HG02981 (cell line): Measurements from ENCODE around the gene HAVCR2.
"Not testable (repeated sequence)": the region's sequence is repeated elsewhere in the genome, so short reads cannot be mapped to it uniquely, and the experiment has no call there.

Experiments
- ATAC-seq: cut with Tn5 transposase; IDR thresholded peaks from one replicate; pipeline ENCODE4 v1.9.1; 2021; ENCODE audit warnings: mild to moderate bottlenecking, moderate library complexity; ENCODE audit not compliant: unreplicated experiment

Gene HAVCR2

DNA sequence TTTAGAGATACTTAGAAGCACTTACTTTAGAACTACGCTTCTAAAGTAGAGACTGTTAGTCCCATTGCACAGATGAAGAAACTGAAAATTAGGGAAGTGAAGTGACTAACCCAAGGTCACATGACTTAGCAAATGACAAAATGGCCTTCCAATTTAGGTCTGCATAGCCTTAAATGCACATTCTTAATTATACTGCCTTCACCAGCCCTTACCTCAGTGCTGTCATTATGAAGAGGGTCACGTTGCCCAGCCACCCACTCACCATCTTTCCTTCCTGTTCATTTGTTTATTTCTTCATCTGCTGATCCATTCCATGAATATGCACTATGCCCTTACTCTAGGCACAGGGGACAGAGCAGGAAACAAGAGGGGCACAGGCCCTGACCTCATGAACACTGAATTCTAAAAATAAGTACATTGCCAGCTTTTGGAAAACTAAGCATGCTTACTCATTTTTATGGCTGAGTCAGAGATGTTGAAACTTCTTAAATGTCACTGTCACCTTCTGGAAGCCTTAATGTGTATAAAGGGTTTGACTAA, 8.6 kb downstream of the HAVCR2 start:
- no peak for ATAC-seq

DNA sequence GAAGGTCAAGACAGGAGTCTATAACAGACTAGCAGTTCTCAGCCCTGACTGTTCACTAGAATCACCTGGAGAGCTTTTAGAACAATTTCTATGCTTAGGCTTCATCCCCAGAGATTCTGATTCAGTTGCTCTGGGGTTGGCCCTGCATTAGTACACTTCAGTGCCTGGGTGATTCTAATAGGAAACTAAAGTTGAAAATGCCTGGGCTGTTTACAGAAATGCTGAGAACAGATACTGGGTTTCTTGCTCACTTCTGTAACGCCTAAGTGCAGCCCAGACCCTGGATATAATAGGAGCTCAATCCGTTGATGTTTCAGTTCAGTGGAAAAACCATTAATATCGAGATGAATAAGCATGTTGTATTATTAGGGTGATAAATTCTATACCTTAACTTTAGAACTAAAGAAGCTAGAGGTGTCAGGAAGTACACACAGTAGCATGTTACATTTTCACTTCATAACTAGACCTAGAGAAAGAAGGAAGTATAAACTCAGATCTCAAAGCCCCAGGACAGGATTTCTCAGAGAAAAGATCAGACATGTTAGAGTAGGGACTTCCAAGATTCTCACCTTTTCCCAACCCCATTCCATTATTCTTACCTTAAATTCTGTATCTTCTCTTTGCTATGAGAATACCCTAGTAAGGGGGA, 20.4 kb downstream of the HAVCR2 start:
- ATAC-seq, result no peak

DNA sequence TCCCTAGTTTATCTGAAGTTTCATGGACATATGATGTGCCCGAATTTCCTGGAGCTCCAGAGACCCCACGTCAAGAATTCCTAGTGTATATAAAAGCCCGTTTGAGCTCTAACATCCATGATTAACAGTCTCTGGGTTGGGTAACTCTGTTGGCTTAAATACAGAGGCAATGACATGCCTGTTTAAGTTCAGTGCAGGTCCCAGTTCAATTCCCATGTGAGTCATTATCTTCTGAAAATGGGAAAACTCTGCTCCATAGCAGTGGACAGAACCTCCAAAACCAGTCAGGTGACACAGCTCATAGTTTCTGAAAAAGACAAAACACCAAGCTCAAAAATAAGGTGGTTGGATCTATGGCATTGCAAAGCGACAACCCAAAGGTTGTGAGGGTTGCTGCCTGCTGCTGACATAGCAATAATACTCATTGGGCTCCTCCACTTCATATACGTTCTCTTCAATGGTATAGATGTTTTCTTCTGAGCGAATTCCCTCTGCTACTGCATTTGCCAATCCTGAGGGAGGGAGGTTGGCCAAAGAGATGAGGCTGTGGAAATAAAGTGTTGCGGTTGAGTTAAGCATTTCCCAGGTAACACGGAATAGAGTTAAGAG, 22.0 kb downstream of the HAVCR2 start:
- ATAC-seq, result no peak

DNA sequence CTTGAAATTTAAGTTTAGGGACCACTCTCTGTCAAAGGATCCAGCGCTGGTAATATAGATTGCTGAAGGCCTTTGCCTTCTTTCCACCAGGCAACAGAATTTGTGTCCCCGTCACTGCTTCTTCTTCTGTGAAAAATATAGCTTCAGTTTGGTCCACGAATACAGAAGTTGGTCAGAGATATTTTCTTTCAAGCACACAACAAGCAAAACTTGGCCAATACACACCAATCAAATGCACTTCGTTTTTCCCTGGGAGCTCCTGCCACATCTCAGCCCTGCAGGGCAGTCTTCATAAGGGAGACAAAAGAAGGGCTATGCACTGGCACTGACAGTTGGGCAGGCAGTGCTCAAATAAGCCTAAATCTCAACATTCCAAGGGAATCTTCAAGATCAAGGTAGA, 22.9 kb downstream of the HAVCR2 start:
- ATAC-seq, result no peak

DNA sequence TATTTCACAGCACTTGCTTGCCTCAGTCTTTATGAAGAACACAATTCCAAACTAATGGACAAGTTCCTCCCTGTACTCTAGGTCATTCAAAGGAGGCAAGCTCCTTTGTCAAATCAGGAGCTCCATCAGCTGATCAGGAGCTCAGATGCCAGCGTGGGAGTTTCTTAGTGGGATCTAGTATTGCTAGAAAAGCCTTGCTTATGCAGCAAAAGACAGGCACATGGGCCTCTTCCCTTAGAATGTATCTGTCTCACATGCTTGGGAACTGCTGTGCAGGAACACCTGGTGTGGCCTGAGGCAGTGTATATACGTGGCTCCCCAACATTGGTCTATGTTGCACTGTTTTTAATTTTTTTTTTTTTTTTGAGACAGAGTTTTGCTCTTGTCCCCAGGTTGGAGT, 28.6 kb downstream of the HAVCR2 start:
- no peak for ATAC-seq

DNA sequence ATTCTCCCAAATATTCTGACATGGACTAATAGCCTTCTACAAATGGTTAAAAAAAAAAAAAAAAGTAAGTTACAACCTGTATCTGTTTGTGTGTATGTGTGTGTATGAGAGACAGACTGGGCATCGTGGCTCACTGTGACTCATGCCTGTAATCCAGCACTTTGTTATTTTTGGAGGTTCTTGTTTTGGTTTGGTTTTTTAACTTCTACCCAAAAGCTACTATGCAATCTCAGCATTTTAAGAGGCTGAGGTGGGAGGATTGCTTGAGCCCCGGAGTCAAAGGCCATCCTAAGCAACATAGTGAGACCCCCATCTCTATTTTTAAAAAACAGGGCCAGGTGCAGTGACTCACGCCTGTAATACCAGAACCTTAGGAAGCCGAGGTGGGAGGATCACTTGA, 32.3 kb downstream of the HAVCR2 start:
- ATAC-seq, result no peak

DNA sequence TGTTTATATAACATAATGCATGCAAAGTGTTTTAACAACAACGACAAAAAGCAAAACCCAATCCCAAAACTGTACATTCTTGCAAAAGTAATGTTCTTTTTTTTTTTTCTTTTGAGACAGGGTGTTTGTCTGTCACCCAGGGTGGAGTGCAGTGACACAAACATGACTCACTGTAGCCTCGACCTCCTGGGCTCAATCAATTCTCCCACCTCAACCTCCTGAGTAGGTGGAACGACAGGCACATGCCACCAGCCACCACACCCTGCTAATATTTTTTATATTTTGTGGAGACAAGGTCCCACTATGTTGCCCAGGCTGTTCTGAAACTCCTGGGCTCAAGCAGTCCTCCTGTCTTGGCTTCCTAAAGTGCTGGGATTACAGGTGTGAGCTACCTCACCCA, 36.3 kb downstream of the HAVCR2 start:
- ATAC-seq, result no peak

DNA sequence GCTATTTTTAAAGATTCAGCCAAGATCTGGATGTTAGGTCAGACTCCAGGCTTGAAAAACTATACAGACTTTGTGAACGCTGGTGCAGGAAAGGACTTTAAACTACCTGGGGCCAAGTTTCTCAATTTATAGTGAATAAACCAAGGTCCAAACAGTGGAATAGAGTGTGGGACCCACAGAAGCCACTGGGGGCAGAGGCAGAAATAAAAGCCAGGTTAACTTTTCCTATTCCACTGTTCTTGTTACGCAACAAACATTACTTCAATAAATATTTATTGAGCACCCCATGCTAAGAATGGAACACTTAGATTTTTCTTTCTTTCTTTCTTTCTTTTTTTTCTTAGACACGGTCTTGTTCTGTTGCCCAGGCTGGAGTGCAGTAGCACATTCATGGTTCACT, 38.9 kb downstream of the HAVCR2 start:
- ATAC-seq, result no peak

DNA sequence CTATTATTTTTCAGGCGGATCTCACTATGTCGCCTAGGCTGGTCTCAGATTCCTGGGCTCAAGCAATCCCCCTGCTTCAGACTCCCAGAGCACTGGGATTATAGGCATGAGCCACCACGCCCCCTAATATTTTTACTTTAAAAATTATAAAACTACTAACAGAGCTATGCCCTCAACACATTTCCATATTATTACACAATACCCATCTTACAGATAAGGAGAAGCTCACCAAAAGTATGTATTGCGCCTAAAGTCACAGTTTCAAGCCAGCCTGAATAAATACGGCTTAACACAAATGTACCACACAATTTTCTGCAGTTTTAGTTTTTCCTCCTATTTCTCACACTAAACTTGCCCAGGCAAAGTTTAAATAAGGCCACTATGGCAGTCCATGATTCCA, 40.1 kb downstream of the HAVCR2 start:
- ATAC-seq, result no peak

DNA sequence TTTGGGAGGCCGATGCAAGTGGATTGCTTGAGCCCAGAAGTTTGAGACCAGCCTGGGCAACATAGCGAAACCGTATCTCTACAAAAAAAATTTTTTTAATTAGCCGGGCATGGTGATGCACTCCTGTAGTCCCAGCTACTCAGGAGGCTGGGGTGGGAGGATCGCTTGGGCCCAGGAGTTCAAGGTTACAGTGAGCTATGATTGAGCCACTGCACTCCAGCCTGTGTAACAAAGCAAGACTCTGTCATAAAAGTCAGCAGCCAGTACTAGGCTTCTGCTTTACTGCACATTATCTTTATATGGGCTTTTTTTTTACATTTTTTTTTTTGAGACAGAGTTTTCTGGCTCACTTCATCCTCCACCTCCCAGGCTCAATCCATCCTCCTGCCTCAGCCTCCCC, 40.5 kb downstream of the HAVCR2 start:
- no peak for ATAC-seq

DNA sequence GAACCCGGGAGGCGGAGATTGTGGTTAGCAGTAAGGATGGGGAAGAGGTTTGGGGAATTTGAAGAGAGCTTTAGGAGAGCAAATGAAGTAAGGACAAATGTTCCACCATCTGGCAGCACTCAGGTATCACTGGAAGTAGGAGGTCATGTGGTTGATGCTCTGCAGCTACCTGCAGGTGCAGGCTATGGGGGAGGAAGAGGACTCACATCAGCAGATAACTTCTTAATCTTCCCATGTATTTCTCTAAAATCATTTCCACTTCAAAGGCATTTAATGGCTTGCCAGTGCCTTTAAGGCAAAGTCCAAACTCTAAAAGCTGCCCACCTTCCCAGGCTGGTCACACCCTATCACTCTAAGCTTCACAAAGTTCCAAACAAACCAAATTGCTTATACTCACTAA, 41.8 kb downstream of the HAVCR2 start:
- no peak for ATAC-seq

DNA sequence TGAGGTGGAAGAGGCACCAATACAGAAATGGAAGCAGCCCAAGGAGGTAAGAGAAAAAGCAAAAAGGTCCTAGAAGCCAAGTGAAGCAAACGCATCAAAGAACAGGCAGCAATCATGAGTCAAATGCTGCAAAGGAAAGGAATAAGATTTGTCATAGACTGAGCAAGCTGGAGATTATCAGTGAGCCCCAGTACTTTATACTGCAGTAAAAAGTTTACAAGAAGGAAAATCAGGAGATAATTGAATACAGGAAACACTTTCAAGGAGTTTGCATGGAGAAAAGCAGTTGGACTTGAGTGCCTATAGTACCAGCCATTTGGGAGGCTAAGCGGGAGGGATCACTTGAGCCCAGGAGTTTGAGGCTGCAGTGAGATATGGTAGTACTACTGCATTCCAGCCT, 42.8 kb downstream of the HAVCR2 start:
- ATAC-seq, result no peak

DNA sequence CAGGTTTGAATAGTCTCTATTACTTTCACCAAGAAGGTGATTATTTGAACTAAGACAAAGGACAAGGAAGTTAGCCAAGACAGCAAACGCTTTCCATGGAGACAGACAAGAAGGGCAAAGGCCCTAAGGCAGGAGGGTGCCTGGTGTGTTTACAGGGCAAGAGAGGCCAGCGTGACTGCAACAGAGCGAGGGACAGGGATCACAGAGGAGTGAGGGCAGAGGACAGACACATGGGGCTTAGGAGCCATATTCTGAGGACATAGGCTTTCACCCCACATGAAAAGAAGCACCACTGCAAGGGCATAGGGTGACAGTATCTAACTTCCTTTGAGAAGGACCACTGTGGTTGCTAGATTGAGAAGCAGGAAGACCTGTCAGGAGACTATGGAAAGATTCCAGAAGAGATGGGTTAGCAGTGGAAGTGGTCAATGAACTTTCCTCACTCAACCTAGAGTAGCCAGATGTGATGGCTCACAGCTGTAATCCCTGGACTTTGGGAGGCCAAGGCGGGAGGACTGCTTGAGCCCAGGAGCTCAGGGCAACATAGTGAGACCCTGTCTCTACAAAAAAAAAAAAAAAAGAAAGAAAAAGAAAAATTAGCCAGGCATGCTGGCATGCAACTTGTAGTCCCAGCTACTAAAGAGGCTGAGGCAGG, 44.9 kb downstream of the HAVCR2 start:
- ATAC-seq, result no peak

DNA sequence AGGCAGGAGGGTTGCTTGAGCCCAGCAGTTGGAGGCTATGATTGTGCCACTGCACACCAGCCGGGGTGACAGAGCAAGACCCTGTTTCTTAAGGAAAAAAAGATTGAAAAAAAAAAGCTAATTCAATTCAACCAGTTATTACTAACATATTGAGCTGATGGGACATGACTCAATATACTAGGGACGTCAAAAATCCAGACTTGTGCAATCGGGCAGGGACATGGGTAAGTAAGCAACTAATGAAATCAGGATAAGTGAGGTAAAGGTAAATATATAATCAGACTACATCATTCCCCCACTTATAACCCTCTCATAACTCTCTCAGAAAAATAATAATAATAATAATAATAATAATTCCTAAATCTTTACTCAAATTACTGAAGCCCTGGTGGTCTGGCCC, 49.0 kb downstream of the HAVCR2 start:
- ATAC-seq, result no peak

DNA sequence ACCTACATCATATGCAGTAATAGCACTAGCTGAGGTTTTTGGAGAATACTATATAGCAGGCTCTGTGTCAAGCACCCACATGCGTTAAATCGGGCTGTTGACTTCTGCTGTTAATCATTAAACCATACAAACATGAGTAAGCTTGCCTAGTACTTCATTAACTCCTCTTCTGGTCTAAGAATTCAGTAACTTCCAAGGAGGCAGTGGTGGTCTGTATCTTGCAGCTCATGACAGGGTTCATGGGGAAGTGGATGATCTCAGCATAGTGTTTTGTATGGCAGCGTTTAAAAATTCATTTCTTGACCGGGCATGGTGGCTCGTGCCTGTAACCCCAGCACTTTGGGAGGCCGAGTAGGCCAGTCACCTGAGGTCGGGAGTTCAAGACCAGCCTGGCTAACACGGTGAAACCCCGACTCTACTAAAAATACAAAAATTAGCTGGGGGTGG, 49.7 kb downstream of the HAVCR2 start, which contains the start of gene HAVCR1:
Gene HAVCR1 (minus strand): TSS at position 24 of the 447 bp plus-strand sequence. CDS start 1,173 bp downstream, outside the sequence.
- ATAC-seq, result peak; percentile 76

DNA sequence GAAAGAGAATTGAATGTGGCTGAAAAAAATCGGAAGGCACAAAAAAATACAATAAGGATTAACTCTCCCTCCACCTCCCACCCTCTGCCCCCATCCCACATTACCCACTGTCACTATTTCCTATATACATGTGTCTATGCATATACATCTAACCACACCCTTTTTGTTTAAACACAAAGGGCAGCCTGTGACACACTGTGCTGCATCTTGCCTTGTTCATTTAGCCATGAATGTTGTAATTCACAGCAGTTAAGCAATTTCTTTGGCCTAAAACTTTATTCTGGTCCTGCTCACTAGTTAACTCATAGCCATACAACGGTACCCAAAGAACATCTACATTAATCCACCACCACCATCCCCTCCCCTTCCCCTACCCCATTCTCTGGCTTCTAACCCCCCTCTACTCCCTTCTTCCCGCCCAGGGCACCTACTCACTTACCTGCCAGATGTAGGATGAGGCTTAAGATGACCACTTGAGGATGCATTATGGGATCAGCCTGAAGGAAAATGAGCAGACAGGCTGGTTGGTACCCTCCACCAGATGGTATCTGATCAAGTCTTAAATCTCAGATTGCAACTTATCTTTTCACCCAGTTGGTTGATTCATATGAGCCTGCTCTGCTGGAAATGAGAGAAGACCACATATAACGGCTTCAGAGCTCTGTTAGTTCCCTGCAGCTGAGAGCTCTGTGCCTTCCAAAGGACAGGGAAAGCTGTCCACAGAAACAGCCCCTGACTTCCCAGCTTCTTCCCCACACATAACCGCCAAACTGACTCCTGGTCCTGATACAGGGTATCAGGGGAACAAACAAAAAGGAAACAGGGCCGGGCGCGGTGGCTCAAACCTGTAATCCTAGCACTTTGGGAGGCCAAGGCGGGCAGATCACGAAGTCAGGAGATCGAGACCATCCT, 51.1 kb downstream of the HAVCR2 start:
- no peak for ATAC-seq

DNA sequence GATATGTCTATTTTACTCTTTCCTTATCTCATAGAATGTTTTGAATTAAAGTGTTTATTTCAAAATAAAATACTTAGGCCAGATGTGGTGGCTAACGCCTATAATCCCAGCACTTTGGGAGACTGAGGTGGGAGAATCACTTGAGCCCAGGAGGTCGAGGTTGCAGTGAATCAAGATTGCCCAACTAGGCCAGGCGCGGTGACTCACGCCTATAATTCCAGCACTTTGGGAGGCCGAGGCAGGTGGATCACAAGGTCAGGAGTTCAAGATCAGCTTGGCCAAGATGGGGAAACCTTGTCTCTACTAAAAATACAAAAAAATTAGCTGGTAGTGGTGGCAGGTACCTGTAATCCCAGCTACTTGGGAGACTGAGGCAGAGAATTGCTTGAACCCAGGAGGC, 52.0 kb downstream of the HAVCR2 start:
- not testable (repeated sequence) for ATAC-seq

DNA sequence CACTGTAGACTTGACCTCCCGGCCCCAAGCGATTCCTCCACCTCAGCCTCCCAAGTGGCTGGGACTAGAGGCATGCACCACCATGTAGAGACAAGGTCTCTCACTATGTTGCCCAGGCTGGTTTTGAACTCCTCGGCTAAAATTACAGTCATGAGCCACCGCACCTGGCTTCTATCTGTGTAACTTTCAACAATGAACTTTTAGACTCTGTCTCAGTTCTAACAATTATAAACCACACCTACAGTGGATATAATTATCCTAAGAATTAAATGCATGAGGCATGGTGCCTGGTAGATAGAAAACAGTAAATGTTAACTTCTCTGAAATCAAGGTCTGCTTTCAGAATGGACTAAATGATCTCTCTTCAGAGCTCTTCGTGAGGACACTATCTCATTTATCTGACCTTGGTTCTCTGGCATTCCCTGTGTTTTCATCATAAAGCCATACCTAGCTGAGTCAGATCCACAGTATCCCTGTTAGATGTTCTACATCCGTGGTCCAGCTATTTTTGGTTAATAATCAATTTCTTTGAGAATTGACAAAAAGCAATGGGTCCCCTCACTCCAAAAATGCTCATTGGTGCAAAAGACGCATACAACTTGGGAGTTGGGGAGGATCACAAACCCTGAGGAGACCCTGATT, 57.1 kb downstream of the HAVCR2 start:
- ATAC-seq, result no peak

DNA sequence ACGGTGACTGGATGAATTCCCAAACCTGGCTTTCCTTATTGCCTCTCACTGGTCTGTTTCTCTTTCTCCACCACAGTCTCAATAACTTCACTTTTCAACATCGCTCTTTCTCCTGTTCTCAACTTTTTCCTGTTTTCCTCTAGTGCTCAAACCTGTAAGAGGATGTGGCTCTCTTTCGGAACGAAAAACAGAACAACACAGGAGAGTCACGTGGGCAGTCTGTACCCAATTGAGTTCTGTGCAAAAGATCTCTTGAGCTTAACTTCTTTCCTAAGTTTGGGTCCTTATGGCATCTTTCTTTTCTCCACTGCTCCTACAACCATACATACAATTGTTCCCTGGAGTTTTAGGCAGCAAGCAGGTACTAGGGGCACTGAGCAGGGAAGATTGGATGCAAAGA, 58.8 kb downstream of the HAVCR2 start:
- no peak for ATAC-seq

DNA sequence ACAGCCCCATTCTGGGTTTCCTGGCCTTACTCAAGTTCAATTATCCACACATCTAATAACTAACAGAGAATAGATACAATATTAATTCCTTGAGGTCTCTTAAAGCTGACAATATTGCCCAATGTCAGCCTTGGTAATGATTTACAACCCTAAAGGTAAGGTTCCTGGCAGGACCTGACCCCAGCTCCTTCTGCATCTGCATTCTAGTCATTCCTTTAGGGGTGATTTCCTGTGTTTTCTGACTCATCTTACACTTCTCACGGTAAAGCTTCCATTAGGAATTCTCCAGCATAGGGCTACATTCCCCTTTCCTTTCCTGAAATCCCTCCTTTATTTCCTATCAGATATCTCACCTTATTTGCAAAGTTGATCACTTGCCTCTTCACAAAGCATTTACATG, 59.2 kb downstream of the HAVCR2 start:
- ATAC-seq, result no peak

DNA sequence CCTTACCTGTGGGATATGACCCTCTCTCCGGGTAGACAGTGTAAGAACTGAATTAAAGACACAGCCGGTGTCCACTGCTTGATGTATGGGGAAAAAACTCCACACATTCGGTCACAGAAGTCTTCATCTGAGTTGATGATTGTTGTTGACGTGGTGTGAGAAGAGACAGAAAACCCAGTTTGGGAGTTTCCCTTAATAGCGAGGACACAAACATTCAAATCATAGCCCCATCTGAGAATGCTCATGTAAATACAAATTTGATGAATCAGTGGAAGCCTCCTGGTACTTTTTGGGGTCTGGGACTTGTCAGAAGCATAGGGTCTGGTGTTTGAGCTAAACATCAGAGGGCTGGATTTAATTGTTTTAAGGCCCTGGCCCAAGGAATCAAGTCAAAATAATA, 60.9 kb downstream of the HAVCR2 start:
- no peak for ATAC-seq
